Osteoblast (primary cell): Measurements from ENCODE around the gene CHST13. TPM values are rescaled to one million over a fixed set of nuclear protein-coding genes. Genes with fewer than 3 reads are reported as not detected.

Experiments used
- DNase-seq: peaks from one replicate; pipeline ENCODE4 v3.0.0; 2011; ENCODE audit warnings: low spot score, mixed read lengths; ENCODE audit not compliant: insufficient read length; ENCODE audit errors: missing footprints
- H2AFZ ChIP-seq: 2 replicates; pipeline ENCODE4 v1.6.0; 2011; ENCODE audit warnings: mild to moderate bottlenecking, low read length
- H3K27ac ChIP-seq: 2 replicates; pipeline ENCODE4 v1.5.1; 2011; ENCODE audit warnings: mild to moderate bottlenecking, low read depth, low read length, moderate library complexity
- H3K27me3 ChIP-seq: 2 replicates; pipeline ENCODE4 v1.6.0; 2012; ENCODE audit warnings: mild to moderate bottlenecking, control low read depth, inconsistent platforms, low read length, moderate library complexity; ENCODE audit not compliant: insufficient read depth
- H3K36me3 ChIP-seq: 2 replicates; pipeline ENCODE4 v1.5.1; 2011; ENCODE audit warnings: mild to moderate bottlenecking, low read length, control low read depth, moderate library complexity; ENCODE audit not compliant: insufficient read depth
- H3K4me1 ChIP-seq: 2 replicates; pipeline ENCODE4 v1.5.1; 2011; ENCODE audit warnings: mild to moderate bottlenecking, low read length, control low read depth, moderate library complexity; ENCODE audit not compliant: insufficient read depth
- H3K4me2 ChIP-seq: 2 replicates; pipeline ENCODE4 v1.6.0; 2011; ENCODE audit warnings: mild to moderate bottlenecking, low read length; ENCODE audit not compliant: insufficient read depth
- H3K4me3 ChIP-seq: fragments of 200-600 bp; sonication (generic); 3 replicates; pipeline ENCODE4 v1.5.1; 2012; ENCODE audit warnings: mild to moderate bottlenecking, low read length, inconsistent platforms; ENCODE audit not compliant: insufficient read depth
- H3K79me2 ChIP-seq: 2 replicates; pipeline ENCODE4 v1.6.0; 2012; ENCODE audit warnings: mild to moderate bottlenecking, low read length, control low read depth, inconsistent platforms; ENCODE audit not compliant: insufficient read depth
- H3K9me3 ChIP-seq: 2 replicates; pipeline ENCODE4 v1.5.1; 2011; ENCODE audit warnings: low read depth, low read length, control low read depth
- H4K20me1 ChIP-seq: 2 replicates; pipeline ENCODE4 v1.6.0; 2012; ENCODE audit warnings: mild to moderate bottlenecking, low read length, control low read depth; ENCODE audit not compliant: insufficient read depth
- total RNA-seq: library from RNA; depleted of rRNA; stranded (reverse); fragments of >200 nt; gene quantifications from 2 replicates; pipeline ENCODE4 v1.2.3, GENCODE V29; 2012
- TF ChIP-seq, protein P1 (sequence below): IDR thresholded peaks from 2 replicates; pipeline ENCODE4 v1.5.1; 2011; ENCODE audit warnings: mild to moderate bottlenecking, low read depth, low read length, moderate library complexity; ENCODE audit errors: extremely low read depth

CHST13 gene
- total RNA-seq, 1 donor = under 0.01 TPM

GRCh38 chr3:126524429-126524988 lies 554 bp downstream of the CHST13 start:
- peak overlapping the region; percentile 58 for H3K4me3 ChIP-seq
- H3K4me1 ChIP-seq = no peaks in the 10 kb centered on the region
- no peaks in the 10 kb centered on the region for H3K79me2 ChIP-seq
- H4K20me1 ChIP-seq = no peaks in the 10 kb centered on the region
- TF ChIP-seq, protein P1, sequence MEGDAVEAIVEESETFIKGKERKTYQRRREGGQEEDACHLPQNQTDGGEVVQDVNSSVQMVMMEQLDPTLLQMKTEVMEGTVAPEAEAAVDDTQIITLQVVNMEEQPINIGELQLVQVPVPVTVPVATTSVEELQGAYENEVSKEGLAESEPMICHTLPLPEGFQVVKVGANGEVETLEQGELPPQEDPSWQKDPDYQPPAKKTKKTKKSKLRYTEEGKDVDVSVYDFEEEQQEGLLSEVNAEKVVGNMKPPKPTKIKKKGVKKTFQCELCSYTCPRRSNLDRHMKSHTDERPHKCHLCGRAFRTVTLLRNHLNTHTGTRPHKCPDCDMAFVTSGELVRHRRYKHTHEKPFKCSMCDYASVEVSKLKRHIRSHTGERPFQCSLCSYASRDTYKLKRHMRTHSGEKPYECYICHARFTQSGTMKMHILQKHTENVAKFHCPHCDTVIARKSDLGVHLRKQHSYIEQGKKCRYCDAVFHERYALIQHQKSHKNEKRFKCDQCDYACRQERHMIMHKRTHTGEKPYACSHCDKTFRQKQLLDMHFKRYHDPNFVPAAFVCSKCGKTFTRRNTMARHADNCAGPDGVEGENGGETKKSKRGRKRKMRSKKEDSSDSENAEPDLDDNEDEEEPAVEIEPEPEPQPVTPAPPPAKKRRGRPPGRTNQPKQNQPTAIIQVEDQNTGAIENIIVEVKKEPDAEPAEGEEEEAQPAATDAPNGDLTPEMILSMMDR = no peak
- no peaks in the 10 kb centered on the region for H3K36me3 ChIP-seq
- H2AFZ ChIP-seq = no peak overlapping the region
- H3K27me3 ChIP-seq = peaks cover 23% of the 10 kb centered on the region
- no peaks in the 10 kb centered on the region for H3K9me3 ChIP-seq
- no peak overlapping the region for H3K27ac ChIP-seq
- peak overlapping the region; percentile 72 for H3K4me2 ChIP-seq
- peak; percentile 86 for DNase-seq

GRCh38 chr3:126525091-126525852 lies 1.3 kb downstream of the CHST13 start:
- H3K9me3 ChIP-seq = no peaks in the 10 kb centered on the region
- H3K4me1 ChIP-seq = no peaks in the 10 kb centered on the region
- peak; percentile 83 for DNase-seq

GRCh38 chr3:126525853-126526667 lies 2.1 kb downstream of the CHST13 start:
- peaks cover 17% of the 10 kb centered on the region for H3K27me3 ChIP-seq
- H2AFZ ChIP-seq = no peak overlapping the region
- no peaks in the 10 kb centered on the region for H3K9me3 ChIP-seq
- no peaks in the 10 kb centered on the region for H3K79me2 ChIP-seq
- TF ChIP-seq, protein P1 = no peak
- no peaks in the 10 kb centered on the region for H3K4me1 ChIP-seq
- no peaks in the 10 kb centered on the region for H3K36me3 ChIP-seq
- no peaks in the 10 kb centered on the region for H4K20me1 ChIP-seq
- H3K27ac ChIP-seq = no peak overlapping the region
- peak; percentile 80 for DNase-seq
- H3K4me2 ChIP-seq = no peak overlapping the region
- no peak overlapping the region for H3K4me3 ChIP-seq

More at GRCh38 chr3:126525091-126525852, 1.3 kb downstream of the CHST13 start:
- H3K4me2 ChIP-seq = no peak overlapping the region
- no peak overlapping the region for H3K4me3 ChIP-seq
- no peak overlapping the region for H2AFZ ChIP-seq
- TF ChIP-seq, protein P1 = no peak
- H3K36me3 ChIP-seq = no peaks in the 10 kb centered on the region
- H3K79me2 ChIP-seq = no peaks in the 10 kb centered on the region
- peaks cover 17% of the 10 kb centered on the region for H3K27me3 ChIP-seq
- H4K20me1 ChIP-seq = no peaks in the 10 kb centered on the region
- H3K27ac ChIP-seq = no peak overlapping the region

DNA sequence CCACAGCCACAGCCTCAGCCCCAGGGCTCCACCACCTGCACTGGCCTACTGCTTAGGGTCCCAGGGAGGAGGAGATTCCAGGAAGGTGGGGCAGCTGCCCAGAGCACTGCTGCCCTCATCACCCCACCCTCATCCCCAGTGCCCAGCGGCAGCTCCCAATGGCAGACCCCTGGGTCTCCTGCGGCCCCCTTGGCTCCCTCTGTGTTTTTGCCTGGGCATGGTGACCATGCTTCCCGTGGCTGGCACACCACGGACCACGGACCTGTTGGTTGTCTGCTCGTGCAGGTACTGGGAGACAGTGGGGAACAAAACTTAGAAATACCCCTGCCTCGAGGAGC lies 2.7 kb downstream of the CHST13 start:
- Histone ChIP-seq H2AFZ (no peak overlapping the region), H3K27me3 (peaks cover 17% of the 10 kb centered on the region)
- DNase-seq = peak; percentile 66

More for the DNA sequence above, 2.7 kb downstream of the CHST13 start:
- Histone ChIP-seq H3K4me3 (no peak overlapping the region), H3K27ac (no peak overlapping the region), H3K4me1 (no peaks in the 10 kb centered on the region), H3K79me2 (no peaks in the 10 kb centered on the region), H4K20me1 (no peaks in the 10 kb centered on the region), H3K36me3 (no peaks in the 10 kb centered on the region), H3K9me3 (no peaks in the 10 kb centered on the region), H3K4me2 (no peak overlapping the region)
- TF ChIP-seq, protein P1 = no peak
